Measurements from ENCODE around the gene CASZ1. TPM values are rescaled to one million over a fixed set of nuclear protein-coding genes. Genes with fewer than 3 reads are reported as not detected.

The CASZ1 gene
- total RNA-seq, 1 experiment from 2014 or later: 3.9 TPM

GRCh38 chr1:10730985-10731384 is 65.5 kb downstream of the CASZ1 start:
- H3K23ac ChIP-seq (ENCODE audit: insufficient read length, low read depth, low read length): no peak overlapping the region
- H2BK5ac ChIP-seq (ENCODE audit: insufficient read length, low read length): no peak overlapping the region
- no peak overlapping the region for H3K27ac ChIP-seq (ENCODE audit: insufficient read length, low read depth, low read length)
- no peak overlapping the region for H3K9ac ChIP-seq (ENCODE audit: extremely low read depth, insufficient read length, low read length)
- no peaks in the 10 kb centered on the region for H3K9me3 Mint-ChIP-seq
- peaks cover 22 to 52% of the 10 kb centered on the region in 2 experiments for H3K4me1 Mint-ChIP-seq
- no peak overlapping the region for H3K14ac ChIP-seq (ENCODE audit: insufficient read depth, low read length)
- H3K79me2 ChIP-seq (ENCODE audit: insufficient read depth, low read length): no peaks in the 10 kb centered on the region
- DNase-seq: no peak
- H3K4me1 ChIP-seq (ENCODE audit: insufficient read depth, low read length): no peaks in the 10 kb centered on the region
- H3K27ac Mint-ChIP-seq: no peak overlapping the region
- H2BK15ac ChIP-seq (ENCODE audit: low read depth, low read length): no peak overlapping the region
- no peak overlapping the region for H2AFZ ChIP-seq (ENCODE audit: low read length)
- no peak overlapping the region for H3K4ac ChIP-seq (ENCODE audit: low read depth, low read length)
- H3K18ac ChIP-seq (ENCODE audit: insufficient read length, low read depth, low read length): no peak overlapping the region
- no peaks in the 10 kb centered on the region for H3K36me3 Mint-ChIP-seq (ENCODE audit: insufficient read depth in 1 of 3, low read depth in 3 of 3)
- H3K27me3 Mint-ChIP-seq (ENCODE audit: low read depth): no peaks in the 10 kb centered on the region; the same call in 1 of the 2 replicates
- H3K4me3 Mint-ChIP-seq: no peak overlapping the region
- H3T11ph ChIP-seq (ENCODE audit: low read length): no peak overlapping the region
- no peak overlapping the region for H2BK20ac ChIP-seq (ENCODE audit: low read depth, low read length, poor library complexity, severe bottlenecking)
- H3K9me3 ChIP-seq (ENCODE audit: control insufficient read depth, low read depth, low read length): no peaks in the 10 kb centered on the region
- no peaks in the 10 kb centered on the region for H4K20me1 ChIP-seq (ENCODE audit: control insufficient read depth, insufficient read depth, insufficient read length)
- no peaks in the 10 kb centered on the region for H3K79me1 ChIP-seq (ENCODE audit: insufficient read depth, low read depth, low read length, poor library complexity, severe bottlenecking)
- no peak overlapping the region for H4K8ac ChIP-seq (replicated peaks; ENCODE audit: insufficient read length, low read depth, low read length)
- no peaks in the 10 kb centered on the region for H3K27me3 ChIP-seq (ENCODE audit: insufficient read depth, low read length)
- H3K56ac ChIP-seq (ENCODE audit: insufficient read length, low read depth, low read length): no peak overlapping the region
- no peak overlapping the region for H4K5ac ChIP-seq (ENCODE audit: insufficient read length, low read depth, low read length)
- H4K91ac ChIP-seq (ENCODE audit: insufficient read length, low read depth, low read length): no peak overlapping the region
- no peak overlapping the region for H3K4me2 ChIP-seq (ENCODE audit: insufficient read depth, insufficient read length, low read length)
- no peak for TF ChIP-seq CTCF (conservative IDR thresholded peaks at IDR 0.05)
- WGBS (ENCODE audit: extremely low coverage, insufficient read length, low lambda C conversion rate): no CpG with 5 or more reads among the region's 7 CpGs
- H2BK12ac ChIP-seq (ENCODE audit: insufficient read length, low read depth, low read length): no peak overlapping the region
- no peak overlapping the region for H2AK5ac ChIP-seq (ENCODE audit: insufficient read length, low read length)
- H2BK120ac ChIP-seq (ENCODE audit: low read depth, low read length, poor library complexity, severe bottlenecking): no peak overlapping the region
- H3K23me2 ChIP-seq (ENCODE audit: insufficient read length, low read depth, low read length, poor library complexity, severe bottlenecking): no peaks in the 10 kb centered on the region

Data from H9 (cell line).